Osteoblast (primary cell): ENCODE results near the gene CHTOP. TPM values are rescaled to one million over a fixed set of nuclear protein-coding genes. Genes with fewer than 3 reads are reported as not detected.

Source experiments
- DNase-seq: peaks from one replicate; pipeline ENCODE4 v3.0.0; 2011; ENCODE audit warnings: low spot score, mixed read lengths; ENCODE audit not compliant: insufficient read length; ENCODE audit errors: missing footprints
- H2AFZ ChIP-seq: 2 replicates; pipeline ENCODE4 v1.6.0; 2011; ENCODE audit warnings: mild to moderate bottlenecking, low read length
- H3K27ac ChIP-seq: 2 replicates; pipeline ENCODE4 v1.5.1; 2011; ENCODE audit warnings: mild to moderate bottlenecking, low read depth, low read length, moderate library complexity
- H3K27me3 ChIP-seq: 2 replicates; pipeline ENCODE4 v1.6.0; 2012; ENCODE audit warnings: mild to moderate bottlenecking, control low read depth, inconsistent platforms, low read length, moderate library complexity; ENCODE audit not compliant: insufficient read depth
- H3K36me3 ChIP-seq: 2 replicates; pipeline ENCODE4 v1.5.1; 2011; ENCODE audit warnings: mild to moderate bottlenecking, low read length, control low read depth, moderate library complexity; ENCODE audit not compliant: insufficient read depth
- H3K4me1 ChIP-seq: 2 replicates; pipeline ENCODE4 v1.5.1; 2011; ENCODE audit warnings: mild to moderate bottlenecking, low read length, control low read depth, moderate library complexity; ENCODE audit not compliant: insufficient read depth
- H3K4me2 ChIP-seq: 2 replicates; pipeline ENCODE4 v1.6.0; 2011; ENCODE audit warnings: mild to moderate bottlenecking, low read length; ENCODE audit not compliant: insufficient read depth
- H3K4me3 ChIP-seq: fragments of 200-600 bp; sonication (generic); 3 replicates; pipeline ENCODE4 v1.5.1; 2012; ENCODE audit warnings: mild to moderate bottlenecking, low read length, inconsistent platforms; ENCODE audit not compliant: insufficient read depth
- H3K79me2 ChIP-seq: 2 replicates; pipeline ENCODE4 v1.6.0; 2012; ENCODE audit warnings: mild to moderate bottlenecking, low read length, control low read depth, inconsistent platforms; ENCODE audit not compliant: insufficient read depth
- H3K9me3 ChIP-seq: 2 replicates; pipeline ENCODE4 v1.5.1; 2011; ENCODE audit warnings: low read depth, low read length, control low read depth
- H4K20me1 ChIP-seq: 2 replicates; pipeline ENCODE4 v1.6.0; 2012; ENCODE audit warnings: mild to moderate bottlenecking, low read length, control low read depth; ENCODE audit not compliant: insufficient read depth
- small RNA-seq: library from RNA; depleted of rRNA; stranded (forward); fragments of <200 nt; gene quantifications from one replicate; pipeline ENCODE3, GENCODE V24; 2012
- total RNA-seq: library from RNA; depleted of rRNA; stranded (reverse); fragments of >200 nt; gene quantifications from 2 replicates; pipeline ENCODE4 v1.2.3, GENCODE V29; 2012
- TF ChIP-seq, protein P1 (sequence below): IDR thresholded peaks from 2 replicates; pipeline ENCODE4 v1.5.1; 2011; ENCODE audit warnings: mild to moderate bottlenecking, low read depth, low read length, moderate library complexity; ENCODE audit errors: extremely low read depth

Gene CHTOP
- total RNA-seq, 1 donor, result 40.9 TPM

DNA sequence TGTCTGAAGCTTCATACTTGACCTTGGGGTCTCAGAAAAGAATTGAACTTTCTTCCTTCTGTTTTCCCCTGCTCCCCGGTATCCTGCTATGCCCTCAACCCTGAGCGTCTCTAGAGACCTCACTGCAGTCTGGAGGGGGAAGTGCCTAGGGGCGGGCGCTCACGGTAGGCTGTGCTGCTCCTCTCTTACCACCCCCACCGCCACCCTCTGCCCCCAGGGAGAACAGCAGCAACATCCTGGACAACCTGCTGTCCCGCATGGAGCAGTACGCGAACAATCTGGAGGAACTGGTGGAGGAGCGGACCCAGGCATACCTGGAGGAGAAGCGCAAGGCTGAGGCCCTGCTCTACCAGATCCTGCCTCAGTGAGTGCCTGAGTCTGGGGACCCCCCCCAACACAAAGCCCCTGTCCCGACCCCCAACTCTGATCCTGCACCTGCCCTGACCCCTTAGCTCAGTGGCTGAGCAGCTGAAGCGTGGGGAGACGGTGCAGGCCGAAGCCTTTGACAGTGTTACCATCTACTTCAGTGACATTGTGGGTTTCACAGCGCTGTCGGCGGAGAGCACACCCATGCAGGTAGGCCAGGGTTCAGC lies 55.0 kb downstream of the CHTOP start:
- H3K79me2 ChIP-seq, result no peaks in the 10 kb centered on the region
- no peak overlapping the region for H3K4me2 ChIP-seq
- no peaks in the 10 kb centered on the region for H3K36me3 ChIP-seq
- H4K20me1 ChIP-seq, result no peaks in the 10 kb centered on the region
- TF ChIP-seq, protein P1, sequence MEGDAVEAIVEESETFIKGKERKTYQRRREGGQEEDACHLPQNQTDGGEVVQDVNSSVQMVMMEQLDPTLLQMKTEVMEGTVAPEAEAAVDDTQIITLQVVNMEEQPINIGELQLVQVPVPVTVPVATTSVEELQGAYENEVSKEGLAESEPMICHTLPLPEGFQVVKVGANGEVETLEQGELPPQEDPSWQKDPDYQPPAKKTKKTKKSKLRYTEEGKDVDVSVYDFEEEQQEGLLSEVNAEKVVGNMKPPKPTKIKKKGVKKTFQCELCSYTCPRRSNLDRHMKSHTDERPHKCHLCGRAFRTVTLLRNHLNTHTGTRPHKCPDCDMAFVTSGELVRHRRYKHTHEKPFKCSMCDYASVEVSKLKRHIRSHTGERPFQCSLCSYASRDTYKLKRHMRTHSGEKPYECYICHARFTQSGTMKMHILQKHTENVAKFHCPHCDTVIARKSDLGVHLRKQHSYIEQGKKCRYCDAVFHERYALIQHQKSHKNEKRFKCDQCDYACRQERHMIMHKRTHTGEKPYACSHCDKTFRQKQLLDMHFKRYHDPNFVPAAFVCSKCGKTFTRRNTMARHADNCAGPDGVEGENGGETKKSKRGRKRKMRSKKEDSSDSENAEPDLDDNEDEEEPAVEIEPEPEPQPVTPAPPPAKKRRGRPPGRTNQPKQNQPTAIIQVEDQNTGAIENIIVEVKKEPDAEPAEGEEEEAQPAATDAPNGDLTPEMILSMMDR, result no peak
- H3K4me1 ChIP-seq, result no peaks in the 10 kb centered on the region
- H3K9me3 ChIP-seq, result no peaks in the 10 kb centered on the region
- peak; percentile 19 for DNase-seq
- H3K27ac ChIP-seq, result no peak overlapping the region
- H3K4me3 ChIP-seq, result no peak overlapping the region
- no peak overlapping the region for H2AFZ ChIP-seq
- H3K27me3 ChIP-seq, result peaks cover 6% of the 10 kb centered on the region

DNA sequence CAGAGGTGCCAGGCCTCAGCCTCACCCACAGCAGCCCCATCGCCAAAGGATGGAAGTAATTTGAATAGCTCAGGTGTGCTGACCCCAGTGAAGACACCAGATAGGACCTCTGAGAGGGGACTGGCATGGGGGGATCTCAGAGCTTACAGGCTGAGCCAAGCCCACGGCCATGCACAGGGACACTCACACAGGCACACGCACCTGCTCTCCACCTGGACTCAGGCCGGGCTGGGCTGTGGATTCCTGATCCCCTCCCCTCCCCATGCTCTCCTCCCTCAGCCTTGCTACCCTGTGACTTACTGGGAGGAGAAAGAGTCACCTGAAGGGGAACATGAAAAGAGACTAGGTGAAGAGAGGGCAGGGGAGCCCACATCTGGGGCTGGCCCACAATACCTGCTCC lies 59.6 kb downstream of the CHTOP start:
- Histone ChIP-seq H3K27me3 (no peaks in the 10 kb centered on the region), H3K79me2 (no peaks in the 10 kb centered on the region), H3K9me3 (no peaks in the 10 kb centered on the region), H3K4me2 (no peak overlapping the region), H3K27ac (no peak overlapping the region), H3K4me3 (no peak overlapping the region), H3K4me1 (no peaks in the 10 kb centered on the region), H3K36me3 (no peaks in the 10 kb centered on the region), H2AFZ (no peak overlapping the region), H4K20me1 (no peaks in the 10 kb centered on the region)
- DNase-seq, result peak; percentile 63
- TF ChIP-seq, protein P1, result no peak

Small RNA genes lying within 50 kb of the gene (small RNA-seq; reads per million reads assigned to genes)
- not detected for gene MIR8083

Other genes with a start within 250 kb of the CHTOP start
- not detected in 2 replicates for gene S100A8, start 243.0 kb upstream of the CHTOP start, total RNA-seq
- not detected in 2 replicates for gene S100A7A, start 217.5 kb upstream of the CHTOP start, total RNA-seq
- gene S100A7, start 173.4 kb upstream of the CHTOP start, total RNA-seq, result not detected in 2 replicates
- 1,187 and 1,317 TPM in 2 replicates for gene S100A6, start 98.1 kb upstream of the CHTOP start, total RNA-seq
- not detected in 2 replicates for gene S100A5, start 93.1 kb upstream of the CHTOP start, total RNA-seq
- 21.5 and 63.0 TPM in 2 replicates for gene S100A4, start 88.3 kb upstream of the CHTOP start, total RNA-seq
- 4.4 and 7.6 TPM in 2 replicates for gene S100A3, start 84.8 kb upstream of the CHTOP start, total RNA-seq
- gene S100A2, start 68.2 kb upstream of the CHTOP start, total RNA-seq, result 1.8 and 2.1 TPM in 2 replicates
- 160 and 190 TPM in 2 replicates for gene S100A16, start 20.9 kb upstream of the CHTOP start, total RNA-seq
- 0.36 TPM in 1 of 2 replicates, not detected in the other for gene S100A14, start 17.7 kb upstream of the CHTOP start, total RNA-seq
- 121 and 165 TPM in 2 replicates for gene S100A13, start 6.6 kb upstream of the CHTOP start, total RNA-seq
- 0.29 TPM in 1 of 2 replicates, not detected in the other for gene S100A1, start 5.6 kb upstream of the CHTOP start, total RNA-seq
- 53.6 TPM in 2 replicates for gene SNAPIN, start 24.6 kb downstream of the CHTOP start, total RNA-seq
- 130 and 142 TPM in 2 replicates for gene ILF2, start 36.9 kb downstream of the CHTOP start, total RNA-seq
- under 0.01 TPM in 1 of 2 replicates, not detected in the other for gene NPR1, start 44.6 kb downstream of the CHTOP start, total RNA-seq
- gene INTS3, start 94.0 kb downstream of the CHTOP start, total RNA-seq, result 42.4 and 42.7 TPM in 2 replicates
- gene SLC27A3, start 141.3 kb downstream of the CHTOP start, total RNA-seq, result 9.4 and 13.8 TPM in 2 replicates